ENCODE results near the gene NTF3.

NTF3 gene

DNA sequence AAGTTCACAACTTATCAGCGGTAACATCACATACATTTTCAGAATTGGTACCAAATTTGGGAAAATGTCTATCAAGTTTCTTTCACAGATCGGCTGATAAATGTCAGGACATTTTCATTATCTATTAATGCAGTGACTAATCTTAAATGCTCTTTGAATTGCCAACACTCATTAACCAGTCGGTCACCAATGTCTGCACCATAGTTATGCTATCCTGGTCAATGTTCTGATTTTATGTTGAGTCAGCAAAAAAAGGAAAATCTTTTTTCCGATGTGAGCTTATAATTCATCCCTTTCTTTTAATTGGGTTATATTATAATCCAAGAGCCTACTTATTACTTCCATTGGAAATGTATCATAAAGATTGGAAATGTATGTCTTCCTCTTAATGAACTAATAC, 77.2 kb downstream of the NTF3 start:
- in situ Hi-C loops (cut with HindIII; ENCODE audit: low sequenced_read_pairs) = no loop called here

DNA sequence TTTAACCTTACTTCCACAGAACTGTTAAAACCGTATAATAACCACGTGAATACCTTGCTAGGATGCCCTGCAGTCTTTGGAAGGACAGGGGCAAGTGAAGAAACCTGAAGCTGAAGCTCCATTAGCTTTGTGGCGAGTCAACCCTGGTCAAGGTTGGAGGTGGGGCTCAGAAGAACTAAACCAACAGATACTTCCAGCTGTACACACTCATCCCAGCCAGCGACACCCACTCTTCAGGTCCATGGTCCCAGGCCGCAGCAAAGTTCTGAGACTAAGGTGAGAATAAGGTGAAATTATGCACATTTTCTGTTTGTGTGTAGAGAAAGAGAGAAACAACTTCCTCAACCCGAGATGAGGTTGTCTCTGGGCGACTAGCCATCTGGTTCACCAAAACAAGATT, 77.6 kb downstream of the NTF3 start:
- in situ Hi-C loops (cut with HindIII; ENCODE audit: low sequenced_read_pairs) = no loop called here

DNA sequence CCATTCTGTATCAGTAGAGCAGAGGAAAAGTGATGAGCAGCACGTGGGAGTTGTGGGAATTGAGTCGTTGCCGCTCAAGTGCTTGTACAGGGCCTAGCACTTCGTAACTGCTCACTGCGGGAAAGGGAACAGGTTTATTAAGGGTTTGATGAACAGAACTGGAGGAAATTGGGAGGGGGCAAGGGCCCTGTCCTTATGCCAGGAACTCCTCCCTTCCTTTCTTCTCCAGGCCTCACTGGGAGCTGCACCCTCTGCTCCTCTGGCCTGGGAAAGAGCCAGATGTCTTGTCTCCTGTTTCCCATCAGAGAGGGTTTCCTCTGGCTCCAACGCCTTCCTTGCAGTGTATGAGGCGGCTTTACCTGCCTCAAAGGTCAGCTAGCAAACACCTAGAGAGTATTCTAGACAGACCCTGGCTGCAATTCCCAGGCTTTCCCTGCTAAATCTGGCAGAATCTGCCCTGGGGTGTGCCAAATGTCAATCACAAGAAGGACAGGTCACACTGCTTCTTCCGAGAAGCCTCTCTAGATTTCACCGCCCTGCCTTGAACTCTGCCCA, 78.4 kb downstream of the NTF3 start:
- in situ Hi-C loops (cut with HindIII; ENCODE audit: low sequenced_read_pairs) = no loop called here

DNA sequence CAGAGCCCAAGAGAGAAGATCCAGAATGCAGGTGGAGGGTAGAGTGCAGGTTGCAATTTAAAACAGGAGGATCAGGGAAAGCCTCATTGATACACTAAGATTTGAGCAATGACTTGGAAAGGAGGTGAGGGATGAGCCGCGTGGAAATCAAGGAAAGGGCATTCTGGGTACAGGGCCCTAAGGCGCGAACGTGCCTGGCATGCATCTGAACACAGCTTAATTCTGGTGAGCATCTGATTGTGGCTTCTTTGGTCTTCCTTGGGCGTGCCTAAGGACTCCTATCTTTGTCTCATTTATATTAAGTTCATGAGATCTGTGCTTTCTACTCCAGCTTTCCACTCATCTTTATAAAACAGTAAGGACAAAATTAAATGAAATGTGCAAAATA, 79.3 kb downstream of the NTF3 start:
- in situ Hi-C loops (cut with HindIII; ENCODE audit: low sequenced_read_pairs) = no loop called here

DNA sequence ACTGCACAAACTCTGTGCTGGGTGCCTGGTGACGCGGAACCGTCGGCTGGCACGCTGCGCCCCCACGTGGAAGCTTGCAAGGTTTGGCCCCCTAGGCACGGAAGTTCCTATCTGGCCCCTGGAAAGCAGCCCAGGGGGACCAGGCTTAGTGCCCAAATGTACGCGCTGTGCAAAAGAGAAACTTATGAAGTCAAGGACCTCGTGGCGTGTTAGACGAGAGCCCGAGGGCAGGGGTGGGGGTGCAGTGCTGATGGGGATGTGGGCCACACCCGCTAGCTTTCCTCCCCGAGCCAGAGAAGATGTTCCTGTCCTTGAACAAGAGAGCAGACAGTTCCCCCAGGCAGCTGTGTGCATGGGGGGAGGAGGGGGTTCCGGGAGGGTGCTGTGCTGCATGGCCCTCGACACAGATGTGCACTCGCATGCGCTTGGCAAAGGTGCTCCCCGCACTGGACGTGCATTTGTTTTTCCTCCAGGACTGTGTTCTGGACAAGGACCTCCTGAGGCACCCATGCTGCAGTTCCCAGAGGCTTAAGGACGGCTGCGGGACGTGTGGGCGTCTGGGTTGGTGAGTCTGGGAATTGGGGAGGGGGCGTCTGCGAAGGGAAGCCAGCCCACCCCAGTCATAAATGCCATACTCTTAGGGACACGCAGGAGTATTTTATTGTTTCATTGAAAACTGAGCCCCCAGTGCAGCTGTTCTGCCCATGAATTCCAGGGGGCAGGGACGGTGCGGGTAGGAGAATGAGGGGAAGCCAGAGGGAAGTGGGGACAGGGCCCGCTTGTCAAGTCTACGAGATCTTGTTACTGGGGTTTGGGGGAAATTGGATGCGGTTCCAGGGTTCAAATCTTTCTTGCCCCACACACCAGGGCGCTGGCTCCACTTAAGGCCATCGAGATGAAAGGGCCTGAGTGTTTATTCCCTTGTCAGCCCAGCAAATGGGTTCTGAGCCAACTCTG, 80.0 kb downstream of the NTF3 start:
- in situ Hi-C loops (cut with HindIII; ENCODE audit: low sequenced_read_pairs) = no loop called here

DNA sequence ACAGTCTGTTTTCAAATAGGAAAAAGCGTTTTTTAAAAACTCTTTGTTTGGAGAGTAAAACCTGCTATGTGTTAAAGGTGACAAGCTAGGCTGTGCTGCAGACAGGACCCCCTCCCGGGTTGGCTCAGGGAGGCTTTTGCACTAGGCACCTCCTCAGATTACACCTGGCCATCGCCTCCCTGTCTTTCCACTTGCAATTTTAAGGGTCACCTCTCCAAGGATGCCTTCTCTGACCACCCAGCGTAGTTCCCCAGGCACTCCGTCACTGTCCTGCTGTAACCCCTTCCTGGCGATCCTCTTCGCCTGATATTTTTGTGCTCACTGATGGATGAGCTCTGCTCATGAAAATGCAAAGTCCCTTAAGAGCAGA, 80.7 kb downstream of the NTF3 start:
- in situ Hi-C loops (cut with HindIII; ENCODE audit: low sequenced_read_pairs) = no loop called here

DNA sequence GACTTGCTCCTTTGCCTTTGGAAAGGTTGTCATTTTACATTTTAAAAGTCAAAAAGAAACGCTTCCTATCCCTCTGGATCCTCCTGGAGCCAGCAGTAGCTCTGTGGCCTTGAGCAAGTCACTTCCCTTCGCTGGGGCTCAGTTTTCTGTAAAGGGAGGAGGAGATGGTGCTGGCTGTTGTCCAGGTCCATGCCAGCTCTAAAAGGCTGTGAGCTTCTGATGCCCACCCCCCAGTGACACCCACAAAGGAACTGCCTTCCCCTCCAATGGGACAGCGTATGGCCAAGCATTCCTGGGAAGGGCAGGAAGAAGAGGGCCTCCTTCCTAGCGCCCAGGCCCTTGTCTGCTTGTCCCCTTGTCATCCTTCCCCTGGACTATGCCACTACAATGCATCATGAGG, 81.5 kb downstream of the NTF3 start:
- in situ Hi-C loops (cut with HindIII; ENCODE audit: low sequenced_read_pairs) = no loop called here

DNA sequence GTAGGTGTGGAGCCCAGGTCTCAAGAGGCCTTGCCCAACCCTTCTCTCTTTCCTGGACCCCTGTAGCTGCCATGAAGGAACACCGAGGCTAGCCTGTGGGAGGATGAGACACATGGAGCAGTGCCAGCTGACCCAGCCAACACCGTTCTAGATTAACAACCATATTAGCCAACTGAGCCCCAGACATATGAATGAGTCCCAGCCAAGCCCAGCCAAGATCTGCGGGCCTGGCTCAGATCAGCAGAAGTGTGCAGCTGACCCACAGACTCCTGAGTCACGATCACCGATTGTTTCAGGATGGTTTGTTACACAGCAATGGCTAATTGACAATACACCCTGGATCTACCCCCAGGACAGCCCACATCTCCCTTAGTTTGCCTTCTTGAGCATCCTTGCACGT, 82.1 kb downstream of the NTF3 start:
- in situ Hi-C loops (cut with HindIII; ENCODE audit: low sequenced_read_pairs) = no loop called here

DNA sequence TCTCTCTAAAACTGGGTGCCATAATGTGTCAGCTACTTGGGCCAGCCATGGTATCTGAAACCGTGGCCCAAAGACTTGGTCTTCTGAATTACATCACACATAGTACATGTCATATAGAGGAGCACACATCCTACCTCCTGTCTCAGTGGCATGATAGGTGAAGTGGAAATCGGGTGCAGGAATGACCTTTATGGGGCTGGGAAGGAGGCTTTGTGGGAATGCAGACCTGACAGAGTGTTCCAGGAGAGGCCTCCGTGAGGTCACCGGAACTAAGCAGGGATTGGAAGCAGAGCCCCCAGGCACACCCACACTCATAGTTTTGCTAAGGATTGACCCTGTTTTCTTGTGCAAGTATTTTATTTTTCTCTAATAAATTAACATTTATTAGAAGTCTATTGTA, 82.6 kb downstream of the NTF3 start:
- in situ Hi-C loops (cut with HindIII; ENCODE audit: low sequenced_read_pairs) = no loop called here

DNA sequence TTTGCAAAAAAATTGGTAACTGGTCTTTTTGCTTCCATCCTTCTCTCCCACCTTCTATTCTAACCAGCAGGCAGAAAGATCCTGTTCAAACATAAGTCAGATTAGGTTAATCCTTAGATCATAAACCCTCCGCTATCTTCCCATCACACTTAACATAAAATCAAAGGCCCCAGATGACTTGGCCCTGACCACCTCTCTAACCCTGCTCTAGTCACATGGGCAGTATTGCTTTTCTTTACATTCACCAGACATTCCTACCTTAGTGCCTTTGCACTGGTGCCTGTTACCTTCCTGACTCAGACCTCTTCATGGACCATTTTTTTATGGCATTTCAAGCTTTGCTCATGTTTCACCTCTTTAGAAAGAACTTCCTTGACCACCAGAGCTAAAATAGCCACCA, 83.5 kb downstream of the NTF3 start:
- in situ Hi-C loops (cut with HindIII; ENCODE audit: low sequenced_read_pairs) = no loop called here

DNA sequence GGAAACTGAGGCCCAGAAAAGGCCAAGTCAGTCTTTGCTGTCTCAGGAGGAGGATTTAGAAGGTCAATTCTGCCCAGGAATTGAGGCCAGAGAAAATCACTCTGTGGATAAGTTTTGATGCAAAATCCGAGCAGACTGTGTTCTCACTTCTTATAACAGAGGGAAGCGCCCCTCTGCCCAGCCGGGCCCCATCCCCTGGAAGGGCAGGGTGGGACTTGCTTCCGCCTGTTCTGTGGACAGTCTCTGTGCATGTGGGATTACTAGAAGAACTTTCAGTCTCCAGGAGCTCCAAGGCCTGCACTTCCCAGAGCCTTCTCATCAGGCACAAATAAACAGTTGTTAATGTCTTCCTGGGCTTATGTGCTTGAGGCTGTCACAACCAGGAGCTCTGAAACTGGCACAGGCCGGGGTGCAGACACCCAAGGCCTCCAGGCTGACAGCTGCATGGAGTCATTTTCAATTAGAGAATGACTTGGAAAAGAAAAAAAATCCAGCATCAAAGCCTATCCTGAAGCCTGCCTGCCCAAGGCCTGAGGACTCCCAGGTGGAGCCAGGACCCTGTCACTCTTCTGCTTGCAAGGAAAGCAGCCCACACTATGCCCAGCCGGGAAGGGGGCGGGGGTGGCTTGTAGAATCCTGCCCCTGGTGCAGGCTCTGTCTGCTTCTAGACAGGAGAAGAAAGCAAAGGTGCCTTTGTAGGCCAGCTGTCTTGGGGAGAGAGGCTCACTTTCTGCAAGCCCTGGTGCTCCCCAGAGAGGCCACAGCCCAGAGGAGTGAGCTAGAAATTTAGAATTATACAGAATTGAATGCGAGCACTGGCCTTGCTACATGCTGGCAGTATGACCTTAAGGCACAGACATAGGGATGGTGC, 84.7 kb downstream of the NTF3 start:
- in situ Hi-C loops (cut with HindIII; ENCODE audit: low sequenced_read_pairs) = no loop called here

DNA sequence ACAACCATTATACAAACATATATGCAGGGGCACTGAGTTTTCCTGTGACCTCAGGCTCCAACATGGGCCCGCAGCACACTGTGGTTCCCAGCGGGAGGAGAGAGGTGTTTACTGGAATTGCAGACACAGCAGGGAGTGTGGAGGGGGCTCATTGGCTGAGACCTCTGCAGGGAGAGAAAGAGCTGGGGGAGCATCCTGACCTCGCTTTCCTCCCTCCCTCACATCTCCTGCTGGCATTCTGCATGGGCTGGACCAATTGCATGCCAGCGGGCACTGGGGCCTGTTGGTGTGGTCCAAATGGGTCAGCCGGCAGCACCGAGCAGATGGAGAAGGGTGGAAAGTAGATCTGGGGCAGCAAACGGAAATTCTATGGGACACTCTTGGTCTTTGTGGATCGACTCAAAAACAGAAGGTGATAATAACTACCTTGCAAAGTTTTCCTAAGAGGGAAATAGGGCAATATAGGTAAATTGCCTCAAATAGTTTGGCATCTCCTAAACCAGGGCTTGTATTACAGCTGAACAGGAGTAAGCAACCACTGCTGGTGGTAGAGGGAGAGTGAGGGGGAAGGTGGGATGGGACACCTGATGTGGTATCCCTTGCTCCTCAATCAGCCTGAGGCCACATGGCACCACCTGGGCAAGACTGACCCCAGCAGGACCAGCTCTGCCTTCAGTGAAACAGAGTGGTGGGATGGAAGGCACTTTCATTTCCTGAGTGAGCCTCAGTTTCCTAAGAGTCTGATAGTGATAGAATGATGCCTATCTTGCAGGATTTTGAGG, 86.9 kb downstream of the NTF3 start:
- in situ Hi-C loops (cut with HindIII; ENCODE audit: low sequenced_read_pairs) = no loop called here

DNA sequence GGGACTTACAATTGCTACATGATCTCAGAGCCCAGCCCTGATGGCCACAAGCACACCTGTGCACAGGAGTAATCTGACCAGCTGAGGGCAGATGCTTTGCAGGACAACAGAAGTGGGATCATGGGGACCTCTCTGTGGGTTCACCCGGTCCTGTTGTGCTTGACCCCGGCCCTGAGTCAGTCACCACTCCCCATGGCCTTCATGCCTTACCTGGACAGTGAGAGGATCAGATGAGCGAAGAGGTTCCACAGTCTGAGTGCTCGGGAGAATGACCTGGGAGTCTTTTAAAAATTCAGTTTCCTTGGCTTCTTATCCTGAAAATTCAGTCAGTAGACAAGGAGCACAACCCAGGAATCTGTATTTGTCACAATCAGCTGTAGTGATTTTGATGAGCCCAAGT, 88.1 kb downstream of the NTF3 start:
- in situ Hi-C loops (cut with HindIII; ENCODE audit: low sequenced_read_pairs) = no loop called here

DNA sequence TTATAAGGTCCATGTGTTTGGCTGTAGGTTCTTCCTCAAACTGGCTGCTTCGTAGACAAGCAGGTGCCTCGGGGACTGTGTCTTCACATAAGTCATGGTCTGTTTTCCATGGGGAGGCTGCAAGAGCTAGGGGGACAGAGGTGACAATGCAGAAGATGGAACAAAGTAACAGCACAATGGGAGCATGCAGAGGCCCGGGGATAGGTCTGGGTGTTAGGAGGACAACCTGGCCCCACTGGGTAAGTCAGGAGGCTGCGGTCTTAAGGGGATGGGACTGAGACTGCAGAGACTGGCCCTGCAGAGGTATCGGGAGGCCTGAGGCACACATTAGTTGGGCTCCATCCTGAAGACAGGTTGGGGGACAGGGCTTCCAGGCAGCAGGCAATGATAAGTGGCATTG, 88.9 kb downstream of the NTF3 start:
- in situ Hi-C loops (cut with HindIII; ENCODE audit: low sequenced_read_pairs) = no loop called here

DNA sequence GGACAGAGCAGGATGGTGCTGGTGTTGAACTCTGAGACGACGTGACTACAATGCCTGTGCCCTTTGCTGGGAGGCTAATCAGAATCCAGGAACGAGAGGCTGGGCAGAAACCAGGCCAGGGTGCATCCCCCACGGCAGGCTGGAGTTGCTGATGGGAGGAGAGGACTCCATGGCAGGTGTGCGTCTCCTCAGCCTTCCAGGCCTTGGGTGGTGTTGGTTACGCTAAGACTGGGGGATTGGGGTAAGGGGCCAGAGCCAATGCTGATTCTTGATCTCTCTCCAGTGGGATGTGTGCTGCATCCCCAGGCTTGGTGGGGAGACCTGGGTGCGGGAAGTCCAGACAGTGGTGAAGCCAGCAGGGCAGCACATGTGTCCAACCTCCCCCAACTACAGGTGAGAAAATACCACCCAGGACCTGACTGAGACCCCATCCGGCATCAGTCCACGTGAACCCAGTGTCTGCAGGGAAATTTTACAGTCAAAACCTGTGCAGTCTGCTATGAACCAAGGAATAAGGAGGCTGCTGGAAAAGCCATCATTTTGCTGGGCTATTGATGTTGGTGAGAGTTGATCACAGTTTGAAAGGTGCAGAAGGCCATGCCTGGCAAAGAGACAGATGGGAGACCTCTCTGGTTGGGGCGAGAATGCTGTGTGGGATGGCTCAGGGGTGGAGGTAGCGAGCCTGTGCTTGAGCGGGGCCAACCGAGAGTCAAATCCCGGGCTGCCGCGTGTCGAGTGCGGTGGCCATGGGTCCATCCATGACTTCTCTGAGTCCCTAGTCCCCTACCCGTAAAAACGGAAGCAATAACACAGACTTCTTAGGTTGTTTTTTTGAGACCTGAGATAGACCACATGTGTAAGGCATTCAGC, 89.8 kb downstream of the NTF3 start:
- in situ Hi-C loops (cut with HindIII; ENCODE audit: low sequenced_read_pairs) = no loop called here

DNA sequence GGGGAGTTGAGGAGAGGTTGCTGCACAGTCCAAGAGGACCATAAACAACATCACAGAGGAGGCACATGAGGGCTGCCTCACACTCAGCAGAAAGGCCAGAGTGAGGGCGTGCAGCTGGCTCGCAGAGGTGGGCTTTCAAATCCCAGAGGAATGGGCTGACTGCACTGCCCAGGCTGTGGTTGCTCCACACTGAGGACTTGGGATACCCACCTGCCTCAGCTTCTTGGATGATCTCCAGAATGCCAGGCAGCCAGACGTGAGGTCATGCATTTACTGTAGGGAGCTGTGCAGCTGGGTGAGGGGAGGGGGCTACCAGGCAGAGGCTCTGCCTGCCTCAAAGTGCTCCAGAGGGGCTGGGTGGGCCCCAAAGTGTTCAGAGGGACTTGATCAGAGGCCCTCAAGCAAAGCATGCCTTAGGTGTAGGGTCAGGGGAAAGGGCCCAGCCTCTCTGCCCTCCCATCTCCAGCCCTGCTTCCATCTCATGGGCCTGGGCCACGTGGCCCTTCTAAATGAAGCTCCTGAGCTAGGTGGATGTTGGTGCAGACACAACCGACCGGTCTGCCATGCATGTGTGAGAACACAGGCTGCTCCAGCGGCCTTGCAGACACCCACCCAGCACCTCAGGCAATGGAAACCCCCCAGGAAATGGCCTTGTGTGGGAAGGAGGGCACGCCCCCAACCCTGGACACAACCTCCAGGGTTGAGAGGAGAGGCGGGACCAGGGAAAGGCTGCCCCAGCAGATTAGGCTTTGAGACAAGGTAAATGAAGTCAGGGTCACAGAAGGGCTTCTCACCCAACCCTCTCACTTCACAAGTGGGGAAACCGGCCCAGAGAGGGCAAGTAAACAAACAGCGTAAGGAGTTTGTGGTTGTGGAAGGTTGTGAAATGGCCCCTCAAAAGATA, 90.8 kb downstream of the NTF3 start:
- in situ Hi-C loops (cut with HindIII; ENCODE audit: low sequenced_read_pairs) = no loop called here

DNA sequence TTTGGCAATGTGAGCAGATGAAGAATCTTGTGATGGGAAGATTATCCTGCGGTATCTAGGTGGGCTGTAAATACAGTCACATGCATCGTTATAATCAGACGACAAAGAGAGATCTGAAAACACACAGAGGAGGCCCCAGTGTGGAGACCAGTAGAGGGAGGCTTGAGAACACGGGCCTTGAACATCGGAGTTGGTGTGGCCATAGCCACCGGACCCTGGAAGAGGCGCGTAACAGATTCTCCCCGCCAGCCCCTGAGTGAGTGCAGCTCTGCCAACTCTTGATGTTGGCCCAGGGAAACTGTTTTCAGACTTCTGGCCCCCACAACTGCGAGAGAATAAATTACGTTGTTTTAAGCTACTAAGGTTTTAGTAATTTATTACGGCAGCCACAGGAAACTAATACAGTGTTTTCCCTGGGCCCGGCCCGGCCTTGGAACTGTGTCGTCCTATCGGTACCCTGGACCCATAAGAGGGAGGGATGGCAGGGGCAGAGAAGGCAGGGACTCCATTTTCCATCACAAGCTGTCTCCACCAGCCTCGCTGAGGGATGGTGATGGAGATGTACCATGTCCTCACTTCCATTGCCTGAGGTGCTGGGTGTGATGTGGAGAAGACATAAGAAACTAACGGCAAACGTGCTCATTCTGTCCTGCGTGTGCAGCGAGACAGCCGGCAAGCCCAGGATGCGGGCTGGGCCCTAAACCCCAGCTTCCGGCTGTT, 91.6 kb downstream of the NTF3 start:
- in situ Hi-C loops (cut with HindIII; ENCODE audit: low sequenced_read_pairs) = no loop called here

DNA sequence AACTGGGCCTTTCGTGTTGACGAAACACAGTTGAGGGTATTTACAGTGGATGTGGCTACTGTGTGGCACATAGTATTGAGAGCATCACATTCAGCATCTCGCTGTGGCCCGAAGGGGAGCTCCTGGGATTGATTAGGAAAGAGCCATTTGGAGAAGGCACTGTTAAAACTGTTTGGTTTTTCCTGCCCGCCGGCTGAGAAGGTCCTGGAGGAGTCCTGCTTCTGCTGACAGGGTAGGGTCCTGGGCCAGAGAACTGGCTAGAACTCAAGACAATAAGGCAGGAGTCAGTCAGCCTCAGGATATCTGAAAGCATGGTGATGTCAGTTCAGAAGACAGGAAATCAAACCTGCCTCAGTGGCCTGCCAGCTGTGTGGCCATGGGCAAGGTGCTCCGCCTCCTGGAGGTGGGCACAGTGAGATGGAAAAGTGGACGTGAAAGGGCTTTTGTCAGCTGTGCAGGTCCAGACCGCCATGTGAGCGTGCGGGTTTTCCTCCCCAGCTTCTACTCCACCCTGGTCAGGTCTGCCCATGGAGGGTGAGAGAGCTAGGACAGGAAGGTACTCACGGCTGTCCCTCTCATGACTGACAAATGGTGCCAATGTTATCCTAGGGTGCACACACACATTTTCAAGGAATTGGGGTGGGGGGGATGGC, 92.3 kb downstream of the NTF3 start:
- in situ Hi-C loops (cut with HindIII; ENCODE audit: low sequenced_read_pairs) = no loop called here

All from endothelial cell of hepatic sinusoid (primary cell).